ENCODE results near the gene RBM39. TPM values are rescaled to one million over a fixed set of nuclear protein-coding genes. Genes with fewer than 3 reads are reported as not detected.

RBM39 gene
- total and polyA plus RNA-seq, 2 of the 13 experiments (the other 11 are each of a cell fraction or from before 2014, with no cell fraction given): 788 to 920 TPM

DNA sequence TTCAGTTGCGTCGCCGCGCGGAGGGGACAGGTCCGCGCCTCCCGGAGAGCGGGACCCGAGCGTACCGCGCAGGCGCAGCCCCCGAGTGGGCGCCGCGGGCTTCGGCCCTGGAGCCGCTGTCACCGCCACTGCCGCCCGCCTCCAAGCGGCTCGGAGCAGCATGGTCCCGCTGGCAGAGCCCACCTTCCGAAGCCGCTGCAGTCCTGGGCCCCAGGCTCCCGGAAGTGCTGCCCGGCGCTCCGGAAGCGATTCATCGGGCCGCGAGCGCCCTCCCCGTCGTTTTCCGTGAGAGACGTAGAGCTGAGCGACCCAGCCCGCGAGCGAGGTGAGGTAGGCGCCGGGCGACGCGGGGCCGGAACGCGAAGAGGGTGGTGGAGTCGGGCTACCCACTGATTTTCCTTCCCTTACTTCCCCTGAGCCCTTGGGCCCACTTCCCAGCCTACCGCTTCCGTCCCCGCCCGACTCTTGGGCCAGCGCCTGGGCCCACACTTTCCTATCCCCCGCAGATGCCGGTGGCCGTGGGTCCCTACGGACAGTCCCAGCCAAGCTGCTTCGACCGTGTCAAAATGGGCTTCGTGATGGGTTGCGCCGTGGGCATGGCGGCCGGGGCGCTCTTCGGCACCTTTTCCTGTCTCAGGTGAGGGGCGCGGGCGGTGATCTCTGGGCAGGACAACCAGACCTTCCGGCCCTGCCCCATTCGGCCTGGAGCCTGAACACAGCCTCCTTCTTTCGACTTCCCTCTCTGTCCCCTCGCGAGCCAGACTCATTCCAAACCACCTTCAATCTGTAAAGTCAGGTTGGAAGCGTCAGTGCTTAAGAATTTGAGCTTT, 42.7 kb downstream of the RBM39 start, which contains the start of the genes NFS1 and ROMO1 (continued):
- TF ChIP-seq, protein P1, sequence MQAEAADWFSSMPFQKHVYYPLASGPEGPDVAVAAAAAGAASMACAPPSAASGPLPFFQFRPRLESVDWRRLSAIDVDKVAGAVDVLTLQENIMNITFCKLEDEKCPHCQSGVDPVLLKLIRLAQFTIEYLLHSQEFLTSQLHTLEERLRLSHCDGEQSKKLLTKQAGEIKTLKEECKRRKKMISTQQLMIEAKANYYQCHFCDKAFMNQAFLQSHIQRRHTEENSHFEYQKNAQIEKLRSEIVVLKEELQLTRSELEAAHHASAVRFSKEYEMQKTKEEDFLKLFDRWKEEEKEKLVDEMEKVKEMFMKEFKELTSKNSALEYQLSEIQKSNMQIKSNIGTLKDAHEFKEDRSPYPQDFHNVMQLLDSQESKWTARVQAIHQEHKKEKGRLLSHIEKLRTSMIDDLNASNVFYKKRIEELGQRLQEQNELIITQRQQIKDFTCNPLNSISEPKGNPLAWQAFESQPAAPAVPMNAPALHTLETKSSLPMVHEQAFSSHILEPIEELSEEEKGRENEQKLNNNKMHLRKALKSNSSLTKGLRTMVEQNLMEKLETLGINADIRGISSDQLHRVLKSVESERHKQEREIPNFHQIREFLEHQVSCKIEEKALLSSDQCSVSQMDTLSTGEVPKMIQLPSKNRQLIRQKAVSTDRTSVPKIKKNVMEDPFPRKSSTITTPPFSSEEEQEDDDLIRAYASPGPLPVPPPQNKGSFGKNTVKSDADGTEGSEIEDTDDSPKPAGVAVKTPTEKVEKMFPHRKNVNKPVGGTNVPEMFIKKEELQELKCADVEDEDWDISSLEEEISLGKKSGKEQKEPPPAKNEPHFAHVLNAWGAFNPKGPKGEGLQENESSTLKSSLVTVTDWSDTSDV (CRISPR knock-in tag; IDR thresholded peaks at IDR 0.05): peak; percentile 81
- TF ChIP-seq RAD21 (CRISPR knock-in tag; IDR thresholded peaks at IDR 0.05) (peak; percentile 96), MAFG (CRISPR knock-in tag; IDR thresholded peaks at IDR 0.05) (no peak), PHF5A (CRISPR knock-in tag; IDR thresholded peaks at IDR 0.05; ENCODE audit: low read depth, unreplicated experiment) (peak; percentile 83), ZNF607 (CRISPR knock-in tag; IDR thresholded peaks at IDR 0.05; ENCODE audit: borderline replicate concordance) (peak; percentile 98), ZNF17 (CRISPR knock-in tag; IDR thresholded peaks at IDR 0.05) (no peak), RCOR2 (CRISPR knock-in tag; IDR thresholded peaks at IDR 0.05) (no peak; the same call in 1 of the 2 replicates), ZNF563 (CRISPR knock-in tag; IDR thresholded peaks at IDR 0.05) (peak; percentile 89), HMGA1 (CRISPR knock-in tag; conservative IDR thresholded peaks at IDR 0.05) (no peak), JUNB (CRISPR knock-in tag; IDR thresholded peaks at IDR 0.05; ENCODE audit: borderline replicate concordance) (peak; percentile 10; the same call in 1 of the 2 replicates), JDP2 (CRISPR knock-in tag; IDR thresholded peaks at IDR 0.05; ENCODE audit: borderline replicate concordance) (peak; percentile 61; the same call in 1 of the 2 replicates), ZNF598 (CRISPR knock-in tag; IDR thresholded peaks at IDR 0.05; ENCODE audit: borderline replicate concordance) (peak; percentile 99), ASH2L (IDR thresholded peaks at IDR 0.05; ENCODE audit: insufficient read length, low read depth, low read length) (peak; percentile 99), ZNF44 (CRISPR knock-in tag; IDR thresholded peaks at IDR 0.05) (peak; percentile 98), FOXK2 (IDR thresholded peaks at IDR 0.05) (peak; percentile 33; the same call in 1 of the 2 replicates), ZNF510 (CRISPR knock-in tag; IDR thresholded peaks at IDR 0.05; ENCODE audit: low read depth) (peak; percentile 62; the same call in 1 of the 2 replicates), HOXA9 (CRISPR knock-in tag; IDR thresholded peaks at IDR 0.05; ENCODE audit: borderline replicate concordance) (peak; percentile 94; the same call in 1 of the 2 replicates)
- TF ChIP-seq, protein P2, sequence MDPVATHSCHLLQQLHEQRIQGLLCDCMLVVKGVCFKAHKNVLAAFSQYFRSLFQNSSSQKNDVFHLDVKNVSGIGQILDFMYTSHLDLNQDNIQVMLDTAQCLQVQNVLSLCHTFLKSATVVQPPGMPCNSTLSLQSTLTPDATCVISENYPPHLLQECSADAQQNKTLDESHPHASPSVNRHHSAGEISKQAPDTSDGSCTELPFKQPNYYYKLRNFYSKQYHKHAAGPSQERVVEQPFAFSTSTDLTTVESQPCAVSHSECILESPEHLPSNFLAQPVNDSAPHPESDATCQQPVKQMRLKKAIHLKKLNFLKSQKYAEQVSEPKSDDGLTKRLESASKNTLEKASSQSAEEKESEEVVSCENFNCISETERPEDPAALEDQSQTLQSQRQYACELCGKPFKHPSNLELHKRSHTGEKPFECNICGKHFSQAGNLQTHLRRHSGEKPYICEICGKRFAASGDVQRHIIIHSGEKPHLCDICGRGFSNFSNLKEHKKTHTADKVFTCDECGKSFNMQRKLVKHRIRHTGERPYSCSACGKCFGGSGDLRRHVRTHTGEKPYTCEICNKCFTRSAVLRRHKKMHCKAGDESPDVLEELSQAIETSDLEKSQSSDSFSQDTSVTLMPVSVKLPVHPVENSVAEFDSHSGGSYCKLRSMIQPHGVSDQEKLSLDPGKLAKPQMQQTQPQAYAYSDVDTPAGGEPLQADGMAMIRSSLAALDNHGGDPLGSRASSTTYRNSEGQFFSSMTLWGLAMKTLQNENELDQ (CRISPR knock-in tag; IDR thresholded peaks at IDR 0.05; ENCODE audit: borderline replicate concordance): 0 out of 2 replicates have a peak, but pooled peaks have one; percentile 35
- TF ChIP-seq, protein P3, sequence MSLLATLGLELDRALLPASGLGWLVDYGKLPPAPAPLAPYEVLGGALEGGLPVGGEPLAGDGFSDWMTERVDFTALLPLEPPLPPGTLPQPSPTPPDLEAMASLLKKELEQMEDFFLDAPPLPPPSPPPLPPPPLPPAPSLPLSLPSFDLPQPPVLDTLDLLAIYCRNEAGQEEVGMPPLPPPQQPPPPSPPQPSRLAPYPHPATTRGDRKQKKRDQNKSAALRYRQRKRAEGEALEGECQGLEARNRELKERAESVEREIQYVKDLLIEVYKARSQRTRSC (CRISPR knock-in tag; IDR thresholded peaks at IDR 0.05; ENCODE audit: low read depth): peak; percentile 99
- TF ChIP-seq, protein P4, sequence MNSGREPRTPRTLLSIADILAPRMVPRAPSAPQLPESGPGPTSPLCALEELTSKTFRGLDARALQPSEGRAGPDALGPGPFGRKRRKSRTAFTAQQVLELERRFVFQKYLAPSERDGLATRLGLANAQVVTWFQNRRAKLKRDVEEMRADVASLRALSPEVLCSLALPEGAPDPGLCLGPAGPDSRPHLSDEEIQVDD (CRISPR knock-in tag; IDR thresholded peaks at IDR 0.05; ENCODE audit: borderline replicate concordance): no peak; the same call in 1 of the 2 replicates
- TF ChIP-seq, protein P5, sequence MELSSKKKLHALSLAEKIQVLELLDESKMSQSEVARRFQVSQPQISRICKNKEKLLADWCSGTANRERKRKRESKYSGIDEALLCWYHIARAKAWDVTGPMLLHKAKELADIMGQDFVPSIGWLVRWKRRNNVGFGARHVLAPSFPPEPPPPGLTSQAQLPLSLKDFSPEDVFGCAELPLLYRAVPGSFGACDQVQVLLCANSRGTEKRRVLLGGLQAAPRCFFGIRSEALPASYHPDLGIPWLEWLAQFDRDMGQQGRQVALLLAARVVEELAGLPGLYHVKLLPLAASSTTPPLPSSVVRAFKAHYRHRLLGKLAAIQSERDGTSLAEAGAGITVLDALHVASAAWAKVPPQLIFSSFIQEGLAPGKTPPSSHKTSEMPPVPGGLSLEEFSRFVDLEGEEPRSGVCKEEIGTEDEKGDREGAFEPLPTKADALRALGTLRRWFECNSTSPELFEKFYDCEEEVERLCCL (CRISPR knock-in tag; IDR thresholded peaks at IDR 0.05; ENCODE audit: borderline replicate concordance): peak; percentile 92; the same call in 1 of the 2 replicates
